DOHH2 (cell line): Measurements from ENCODE around the gene CDC42.

Source experiments
- H3F3A ChIP-seq: fragments of 200-600 bp; sonication (generic), shearing (Covaris generic); 2 replicates; pipeline ENCODE4 v1.6.0; 2016; ENCODE audit warnings: antibody characterized with exemption, mild to moderate bottlenecking; ENCODE audit not compliant: control insufficient read depth, insufficient read depth
- H3K27ac ChIP-seq: fragments of 200-600 bp; sonication (generic); 2 replicates; pipeline ENCODE4 v1.5.1; 2014; ENCODE audit warnings: low read depth, mild to moderate bottlenecking, low read length, moderate library complexity
- H3K27me3 ChIP-seq: fragments of 200-600 bp; sonication (generic); 2 replicates; pipeline ENCODE4 v1.6.1; 2014; ENCODE audit warnings: mild to moderate bottlenecking, low read length, mixed read lengths; ENCODE audit not compliant: control insufficient read depth
- H3K36me3 ChIP-seq: fragments of 200-600 bp; sonication (generic); 2 replicates; pipeline ENCODE4 v1.6.1; 2014; ENCODE audit warnings: mild to moderate bottlenecking, low read length, moderate library complexity, mixed read lengths; ENCODE audit not compliant: control insufficient read depth
- H3K4me1 ChIP-seq: fragments of 200-600 bp; sonication (generic); 2 replicates; pipeline ENCODE4 v1.6.1; 2014; ENCODE audit warnings: mild to moderate bottlenecking, low read length, mixed read lengths; ENCODE audit not compliant: control insufficient read depth
- H3K4me2 ChIP-seq: fragments of 200-600 bp; sonication (generic); 2 replicates; pipeline ENCODE4 v1.6.0; 2014; ENCODE audit warnings: mild to moderate bottlenecking, low read length, moderate library complexity
- H3K4me3 ChIP-seq: fragments of 200-600 bp; sonication (generic); 2 replicates; pipeline ENCODE4 v1.5.1; 2014; ENCODE audit warnings: mild to moderate bottlenecking, low read length, mixed read lengths
- H3K79me2 ChIP-seq: fragments of 200-600 bp; sonication (generic); 2 replicates; pipeline ENCODE4 v1.6.1; 2014; ENCODE audit warnings: mild to moderate bottlenecking, low read length, mixed read lengths; ENCODE audit not compliant: control insufficient read depth
- H3K9me2 ChIP-seq: fragments of 200-600 bp; sonication (generic); replicated peaks from 2 replicates; pipeline ENCODE4 v1.6.1; 2014; ENCODE audit warnings: mild to moderate bottlenecking, low read length, mixed read lengths; ENCODE audit not compliant: control insufficient read depth
- H3K9me3 ChIP-seq: fragments of 200-600 bp; sonication (generic); 2 replicates; pipeline ENCODE4 v1.6.1; 2014; ENCODE audit warnings: antibody characterized with exemption, low read length, mixed read lengths; ENCODE audit not compliant: control insufficient read depth, insufficient read depth
- H4K20me1 ChIP-seq: fragments of 200-600 bp; sonication (generic); 2 replicates; pipeline ENCODE4 v1.6.0; 2014; ENCODE audit warnings: low read depth, mild to moderate bottlenecking, antibody characterized with exemption, low read length, moderate library complexity; ENCODE audit not compliant: control insufficient read depth, insufficient read depth
- EZH2phosphoT487 ChIP-seq: fragments of 200-600 bp; sonication (generic); IDR thresholded peaks from 2 replicates; pipeline ENCODE4 v1.6.1; 2017; ENCODE audit warnings: borderline replicate concordance, mild to moderate bottlenecking, antibody characterized with exemption, low read length, moderate library complexity, mixed read lengths
- TF ChIP-seq, protein P1 (sequence below): fragments of 200-600 bp; sonication (generic); IDR thresholded peaks from one replicate; pipeline ENCODE4 v1.5.1; 2014; ENCODE audit warnings: antibody characterized with exemption, mild to moderate bottlenecking, low read depth, low read length; ENCODE audit not compliant: poor library complexity, severe bottlenecking

CDC42 gene

DNA sequence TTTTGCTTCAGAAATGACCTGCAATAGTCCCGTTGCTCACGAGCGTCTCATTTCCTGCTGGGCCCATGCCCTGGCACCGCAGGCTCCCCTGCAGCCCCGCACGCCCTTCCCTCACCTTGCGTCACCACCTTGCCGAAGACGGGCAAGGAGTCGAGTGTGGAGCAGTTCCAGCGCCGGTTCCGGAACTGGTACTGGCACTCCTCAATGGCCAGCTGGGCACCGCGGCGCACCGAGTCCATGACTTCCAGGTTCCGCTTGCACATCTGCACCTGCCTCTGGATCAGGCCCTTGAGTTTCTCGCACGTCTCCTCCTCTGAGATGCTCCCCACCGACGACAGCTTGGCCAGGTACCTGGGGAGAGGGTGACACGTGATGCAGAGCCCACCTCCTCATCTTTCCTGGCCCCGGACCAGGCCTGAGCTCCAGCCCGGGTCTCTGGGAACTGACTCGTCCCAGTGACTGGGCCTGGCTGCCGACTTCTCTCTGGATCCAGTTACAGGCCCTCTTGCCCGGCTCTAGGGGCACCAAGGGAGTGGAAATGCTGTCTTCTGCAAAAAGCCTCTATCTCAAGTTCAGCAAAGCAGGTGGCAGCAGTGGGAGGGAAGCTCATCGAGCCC lies 77.1 kb downstream of the CDC42 start:
- no peak overlapping the region for H3K27ac ChIP-seq
- no peaks in the 10 kb centered on the region for H3K4me1 ChIP-seq
- H3K4me2 ChIP-seq = no peak overlapping the region
- TF ChIP-seq, protein P1, sequence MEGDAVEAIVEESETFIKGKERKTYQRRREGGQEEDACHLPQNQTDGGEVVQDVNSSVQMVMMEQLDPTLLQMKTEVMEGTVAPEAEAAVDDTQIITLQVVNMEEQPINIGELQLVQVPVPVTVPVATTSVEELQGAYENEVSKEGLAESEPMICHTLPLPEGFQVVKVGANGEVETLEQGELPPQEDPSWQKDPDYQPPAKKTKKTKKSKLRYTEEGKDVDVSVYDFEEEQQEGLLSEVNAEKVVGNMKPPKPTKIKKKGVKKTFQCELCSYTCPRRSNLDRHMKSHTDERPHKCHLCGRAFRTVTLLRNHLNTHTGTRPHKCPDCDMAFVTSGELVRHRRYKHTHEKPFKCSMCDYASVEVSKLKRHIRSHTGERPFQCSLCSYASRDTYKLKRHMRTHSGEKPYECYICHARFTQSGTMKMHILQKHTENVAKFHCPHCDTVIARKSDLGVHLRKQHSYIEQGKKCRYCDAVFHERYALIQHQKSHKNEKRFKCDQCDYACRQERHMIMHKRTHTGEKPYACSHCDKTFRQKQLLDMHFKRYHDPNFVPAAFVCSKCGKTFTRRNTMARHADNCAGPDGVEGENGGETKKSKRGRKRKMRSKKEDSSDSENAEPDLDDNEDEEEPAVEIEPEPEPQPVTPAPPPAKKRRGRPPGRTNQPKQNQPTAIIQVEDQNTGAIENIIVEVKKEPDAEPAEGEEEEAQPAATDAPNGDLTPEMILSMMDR = no peak
- TF ChIP-seq EZH2phosphoT487 = no peak
- peaks cover 2% of the 10 kb centered on the region; the same call in 1 of the 2 replicates for H3F3A ChIP-seq
- no peaks in the 10 kb centered on the region for H3K9me2 ChIP-seq
- H4K20me1 ChIP-seq = peaks cover 4% of the 10 kb centered on the region; the same call in 1 of the 2 replicates
- no peaks in the 10 kb centered on the region for H3K9me3 ChIP-seq
- no peaks in the 10 kb centered on the region for H3K79me2 ChIP-seq
- no peak overlapping the region for H3K4me3 ChIP-seq
- no peaks in the 10 kb centered on the region for H3K27me3 ChIP-seq
- H3K36me3 ChIP-seq = no peaks in the 10 kb centered on the region

- Histone ChIP-seq H3K4me3 (no peak overlapping the region), H3K9me3 (no peaks in the 10 kb centered on the region), H3K4me2 (no peak overlapping the region), H4K20me1 (peaks cover 4% of the 10 kb centered on the region; the same call in 1 of the 2 replicates), H3K79me2 (no peaks in the 10 kb centered on the region), H3K9me2 (no peaks in the 10 kb centered on the region), H3K27me3 (no peaks in the 10 kb centered on the region), H3F3A (peaks cover 2% of the 10 kb centered on the region; the same call in 1 of the 2 replicates), H3K36me3 (no peaks in the 10 kb centered on the region), H3K27ac (no peak overlapping the region), H3K4me1 (no peaks in the 10 kb centered on the region)
- TF ChIP-seq EZH2phosphoT487 = no peak
These were observed 78.6 kb downstream of the CDC42 start for GRCh38 chr1:22131062-22131461.

DNA sequence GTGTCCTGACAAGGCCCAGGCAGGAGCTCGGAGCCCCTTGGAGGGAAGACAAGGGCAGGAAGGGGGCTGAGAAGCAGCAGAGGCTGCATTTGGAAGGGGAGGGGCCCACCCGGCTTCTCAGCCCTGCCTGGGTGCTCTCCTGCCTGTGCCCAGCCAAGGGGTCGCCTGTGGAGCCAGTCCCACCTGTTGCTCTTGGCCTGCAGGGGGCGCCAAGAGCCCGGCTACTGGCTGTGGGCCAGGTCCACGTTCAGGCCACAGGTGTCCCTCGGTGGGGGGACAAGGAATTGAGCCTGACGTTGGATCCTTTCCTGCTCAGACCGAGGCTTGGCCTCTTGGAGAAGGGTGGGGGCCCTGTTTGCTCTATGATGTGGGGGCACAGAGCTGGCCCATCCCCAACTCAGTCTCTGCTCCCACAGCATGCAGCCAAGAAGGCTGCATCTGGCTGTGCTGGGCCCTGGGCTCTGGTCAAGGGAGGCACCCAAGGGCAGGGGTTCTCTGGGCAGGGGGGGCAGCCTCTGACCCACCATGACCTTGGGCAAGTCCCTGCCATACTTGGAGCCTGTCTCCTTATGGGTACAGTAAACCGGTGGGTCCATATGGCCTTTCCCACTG lies 79.5 kb downstream of the CDC42 start:
- no peaks in the 10 kb centered on the region; the same call in 1 of the 2 replicates for H4K20me1 ChIP-seq
- H3K27me3 ChIP-seq = no peaks in the 10 kb centered on the region
- H3K4me2 ChIP-seq = no peak overlapping the region
- TF ChIP-seq, protein P1 = peak; percentile 94
- TF ChIP-seq EZH2phosphoT487 = no peak
- H3K9me2 ChIP-seq = no peaks in the 10 kb centered on the region
- no peaks in the 10 kb centered on the region for H3K36me3 ChIP-seq
- no peaks in the 10 kb centered on the region for H3K79me2 ChIP-seq
- H3F3A ChIP-seq = peaks cover 2% of the 10 kb centered on the region; the same call in 1 of the 2 replicates
- no peak overlapping the region for H3K4me3 ChIP-seq
- H3K9me3 ChIP-seq = no peaks in the 10 kb centered on the region
- no peak overlapping the region for H3K27ac ChIP-seq
- 0 out of 2 replicates have a peak, but pooled peaks cover under 1% of the 10 kb centered on the region for H3K4me1 ChIP-seq
